Small intestine (tissue), 7 donors: ENCODE data around the gene APOL3. TPM values are rescaled to one million over a fixed set of nuclear protein-coding genes. Genes with fewer than 3 reads are reported as not detected.
A peak's percentile ranks its signal among the peaks of the same experiment; 100 is the strongest.
"Not testable (repeated sequence)": the region's sequence is repeated elsewhere in the genome, so short reads cannot be mapped to it uniquely, and the experiment has no call there.

ENCODE experiments used
- DNase-seq, 2 donors: peaks; one replicate each; pipeline versions ENCODE4 v3.0.0 to v3.0.0-alpha.2; 2013
- FAIRE-seq: peaks from 2 replicates; lab custom pipeline; 2012; peaks lifted over from hg19 to GRCh38; lab: Jason Lieb, UNC
- H3K27ac ChIP-seq, 3 donors: one replicate each; pipeline ENCODE4 v1.5.1; 2013; ENCODE audit warnings: low read length in 2 of 3, mild to moderate bottlenecking in 2 of 3, control low read depth in 1 of 3, inconsistent platforms in 1 of 3, low read depth in 1 of 3, moderate library complexity in 1 of 3
- H3K27me3 ChIP-seq, 3 donors: one replicate each; pipeline ENCODE4 v1.6.1; 2013; ENCODE audit warnings: low read length in 3 of 3, inconsistent platforms in 1 of 3; ENCODE audit not compliant: control insufficient read depth in 3 of 3, insufficient read depth in 3 of 3
- H3K36me3 ChIP-seq, 3 donors: one replicate each; pipeline ENCODE4 v1.6.1; 2013; ENCODE audit warnings: low read length in 3 of 3, inconsistent platforms in 1 of 3, low read depth in 1 of 3, mild to moderate bottlenecking in 1 of 3, moderate library complexity in 1 of 3; ENCODE audit not compliant: control insufficient read depth in 3 of 3, insufficient read depth in 2 of 3
- H3K4me1 ChIP-seq, 3 donors: one replicate each; pipeline ENCODE4 v1.6.1; 2013; ENCODE audit warnings: low read length in 2 of 3, inconsistent platforms in 1 of 3, low read depth in 1 of 3, mild to moderate bottlenecking in 1 of 3, moderate library complexity in 1 of 3; ENCODE audit not compliant: control insufficient read depth in 3 of 3, insufficient read depth in 2 of 3
- H3K4me3 ChIP-seq, 3 donors: one replicate each; pipeline ENCODE4 v1.5.1; 2013; ENCODE audit warnings: low read length in 3 of 3, control low read depth in 1 of 3, inconsistent platforms in 1 of 3, low read depth in 1 of 3, mild to moderate bottlenecking in 1 of 3, moderate library complexity in 1 of 3
- H3K9me3 ChIP-seq, 2 donors: one replicate each; pipeline ENCODE4 v1.6.1; 2013; ENCODE audit warnings: low read depth in 1 of 2, low read length in 1 of 2; ENCODE audit not compliant: control insufficient read depth in 2 of 2, insufficient read depth in 1 of 2
- WGBS, 3 donors: extraction: QIAGEN DNeasy Blood & Tissue Kit; methylation state at CpG; one replicate each; pipeline ENCODE4 v1.1.7; 2013; 5-methylcytosine and 5-hydroxymethylcytosine counted together
- polyA plus RNA-seq, 4 donors: library from polyadenylated mRNA; stranded (reverse) in 3 of 4; unstranded in 1 of 4; fragments of 200-250 nt in 3 of 4; fragments of 120-200 nt in 1 of 4; gene quantifications; one replicate each; pipeline versions ENCODE4 v1.2.1 to v1.2.3, GENCODE V29; 2013
- donor health status: healthy with polysubstance abuse.
- donor health status: control.
- donor health status: control.
- donor health status: Bipolar disorder and iron deficiency.
- donor health status: healthy.

The APOL3 gene
- polyA plus RNA-seq, 4 donors: 9.3 to 44.7 (median 18.0) TPM

DNA sequence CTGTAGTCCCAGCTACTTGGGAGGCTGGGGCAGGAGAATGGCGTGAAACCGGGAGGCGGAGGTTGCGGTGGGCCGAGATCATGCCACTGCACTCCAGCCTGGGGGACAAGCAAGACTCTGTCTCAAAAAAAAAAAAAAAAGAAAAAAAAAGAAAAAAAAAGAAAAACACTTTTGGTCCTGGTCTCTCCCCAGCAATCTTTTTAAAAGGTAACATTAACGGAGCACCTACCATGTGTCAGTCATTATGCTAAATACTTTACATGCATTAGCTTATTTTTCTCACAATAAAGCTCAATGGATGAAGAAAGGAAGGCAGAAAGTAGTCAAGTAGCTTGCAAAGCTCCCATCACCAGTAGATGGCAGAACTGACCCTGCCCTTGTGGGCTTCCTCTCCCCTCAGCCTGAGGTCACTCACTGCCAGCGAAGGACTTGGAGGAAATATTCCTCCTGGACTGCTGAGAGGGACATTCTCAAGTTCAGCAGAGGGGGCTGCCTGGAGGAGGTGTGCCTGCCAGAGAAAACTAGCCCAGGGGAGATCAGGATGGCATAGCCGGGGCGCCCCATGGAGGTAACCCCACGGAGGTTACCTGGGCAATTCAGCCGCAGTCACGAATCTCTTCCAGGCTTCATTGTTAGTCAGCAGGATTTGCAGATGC lies 15.5 kb downstream of the APOL3 start:
- no peaks in the 10 kb centered on the region for H3K9me3 ChIP-seq
- no peaks in the 10 kb centered on the region for H3K27me3 ChIP-seq
- H3K4me1 ChIP-seq: peaks cover 0 to 4% (median 2%) of the 10 kb centered on the region in 3 donors
- no peak overlapping the region for H3K27ac ChIP-seq
- no peak for FAIRE-seq
- H3K36me3 ChIP-seq: peaks cover 4 to 20% (median 11%) of the 10 kb centered on the region in 3 donors
- WGBS, 3 donors: 60 to 84% (median 76%) methylated on average over 12 of the region's 12 CpGs
- DNase-seq: peak; percentile 57
- H3K4me3 ChIP-seq: no peak overlapping the region

DNA sequence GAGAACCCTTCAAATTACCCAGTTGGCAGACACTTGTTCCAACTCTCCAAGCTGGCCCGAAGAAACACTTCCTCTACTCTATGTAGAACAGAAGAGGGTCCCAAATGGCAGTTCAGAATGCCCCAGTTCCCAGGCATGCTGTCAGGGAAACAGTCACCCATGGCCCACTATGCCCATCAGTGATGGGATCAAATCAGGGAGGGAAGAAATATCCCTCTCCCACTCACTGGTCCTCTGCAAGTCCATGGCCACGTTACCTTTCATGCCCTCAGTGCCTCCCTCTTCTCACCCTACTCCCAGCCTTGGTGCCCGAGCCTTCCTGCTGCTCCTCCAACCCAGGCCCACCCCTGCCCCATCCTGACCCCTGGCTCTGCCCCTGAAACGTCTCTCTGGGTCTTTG lies 16.6 kb downstream of the APOL3 start:
- Histone ChIP-seq H3K9me3 (no peaks in the 10 kb centered on the region), H3K27me3 (no peaks in the 10 kb centered on the region), H3K36me3 (peaks cover 4 to 18% (median 11%) of the 10 kb centered on the region in 3 donors), H3K4me1 (peaks cover 0 to 4% (median 0%) of the 10 kb centered on the region in 3 donors), H3K4me3 (no peak overlapping the region), H3K27ac (no peak overlapping the region)
- 80 to 91% (median 82%) methylated on average over 4 of the region's 4 CpGs for WGBS, 3 donors
- FAIRE-seq (no peak), DNase-seq (no peak)

DNA sequence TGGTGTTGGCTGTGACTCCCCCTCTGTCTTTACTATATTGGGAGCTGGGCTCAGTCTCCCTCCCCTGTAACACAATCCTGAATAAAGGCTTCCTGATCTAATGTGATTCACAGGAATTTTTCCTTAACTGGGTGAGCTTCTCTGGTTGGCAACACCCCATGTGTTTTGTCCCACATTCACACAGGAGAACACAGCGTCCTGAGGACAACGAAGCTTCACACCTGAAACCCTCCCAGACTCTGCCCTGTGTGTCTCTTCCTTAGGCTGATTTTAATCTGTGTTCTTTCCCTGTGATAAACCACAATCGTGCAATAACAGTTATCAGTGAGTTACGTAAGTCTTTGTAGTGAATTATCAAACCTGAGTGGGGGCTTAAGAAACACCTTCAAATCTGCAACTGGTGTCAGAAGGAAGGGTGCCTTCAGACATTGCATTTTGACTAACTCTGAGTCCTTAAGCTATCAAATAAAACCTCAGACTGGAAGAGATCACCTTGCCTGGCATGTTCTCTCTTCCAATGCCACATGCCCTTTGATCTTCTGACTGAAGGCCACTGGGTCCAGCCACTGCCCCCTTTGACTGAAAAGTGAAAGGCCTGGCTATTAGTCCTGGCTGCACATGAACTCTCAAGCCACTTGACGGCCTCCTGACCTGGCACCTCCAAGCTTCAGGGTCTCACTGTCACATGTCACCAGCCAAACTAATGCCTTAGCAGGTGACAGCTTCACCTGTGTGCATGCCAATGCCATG lies 17.3 kb downstream of the APOL3 start:
- peak overlapping the region in 2 of 3 donors; percentile 18 to 32 for H3K27ac ChIP-seq
- no peaks in the 10 kb centered on the region for H3K9me3 ChIP-seq
- no peak for FAIRE-seq
- DNase-seq: peak; percentile 23 to 79
- peaks cover 3 to 11% (median 10%) of the 10 kb centered on the region in 3 donors for H3K36me3 ChIP-seq
- no peak overlapping the region for H3K4me3 ChIP-seq
- H3K4me1 ChIP-seq: peaks cover 0 to 4% (median 0%) of the 10 kb centered on the region in 3 donors
- no peaks in the 10 kb centered on the region for H3K27me3 ChIP-seq
- 28 to 53% (median 31%) methylated on average over 5 of the region's 5 CpGs for WGBS, 3 donors

DNA sequence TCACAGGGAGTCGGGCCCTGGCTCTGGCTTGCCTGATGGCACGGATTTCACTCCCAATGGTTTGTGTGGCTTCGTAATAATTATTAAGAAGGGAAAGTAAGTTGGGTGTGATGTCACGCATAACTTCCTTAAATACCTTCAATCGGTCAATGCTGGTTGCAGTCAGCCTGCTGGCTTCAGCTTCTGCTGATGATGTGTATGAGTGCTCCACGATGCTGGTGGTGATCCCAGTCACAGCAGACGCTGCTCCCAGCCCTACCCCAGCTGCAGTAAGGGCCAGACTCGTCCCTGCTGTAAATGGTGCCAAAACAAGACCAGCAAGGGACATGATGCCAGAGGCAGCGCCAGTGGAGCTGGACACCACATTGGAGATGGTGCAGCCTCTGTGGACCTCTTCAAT lies 19.1 kb downstream of the APOL3 start:
- Histone ChIP-seq H3K4me3 (no peak overlapping the region), H3K4me1 (peaks cover 0 to 4% (median 0%) of the 10 kb centered on the region in 3 donors), H3K27ac (no peak overlapping the region), H3K9me3 (no peaks in the 10 kb centered on the region), H3K36me3 (peaks cover 0 to 8% (median 7%) of the 10 kb centered on the region in 3 donors), H3K27me3 (no peaks in the 10 kb centered on the region)
- 87 to 93% (median 87%) methylated on average over 9 of the region's 9 CpGs for WGBS, 3 donors
- FAIRE-seq (no peak), DNase-seq (no peak)

DNA sequence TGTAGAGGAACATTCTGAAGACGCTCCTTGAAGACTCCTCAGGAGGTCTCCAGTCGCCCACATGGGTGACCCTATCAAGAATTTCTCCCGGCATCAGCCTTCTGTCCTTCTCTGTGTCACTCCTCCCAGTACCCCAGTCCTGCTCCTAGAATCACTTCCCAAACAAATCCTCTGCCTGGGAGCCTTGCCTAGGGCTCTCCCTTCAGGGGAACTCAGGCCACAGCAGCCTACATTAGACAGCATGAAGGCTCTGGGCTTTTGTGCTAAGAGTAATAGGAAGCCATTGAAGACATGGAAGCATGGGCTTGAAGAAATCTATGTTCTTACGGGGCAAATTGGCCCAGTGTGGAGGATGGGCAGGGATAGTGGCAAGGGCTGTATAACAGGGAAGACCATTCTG lies 21.8 kb downstream of the APOL3 start:
- H3K9me3 ChIP-seq: not testable (repeated sequence)

DNA sequence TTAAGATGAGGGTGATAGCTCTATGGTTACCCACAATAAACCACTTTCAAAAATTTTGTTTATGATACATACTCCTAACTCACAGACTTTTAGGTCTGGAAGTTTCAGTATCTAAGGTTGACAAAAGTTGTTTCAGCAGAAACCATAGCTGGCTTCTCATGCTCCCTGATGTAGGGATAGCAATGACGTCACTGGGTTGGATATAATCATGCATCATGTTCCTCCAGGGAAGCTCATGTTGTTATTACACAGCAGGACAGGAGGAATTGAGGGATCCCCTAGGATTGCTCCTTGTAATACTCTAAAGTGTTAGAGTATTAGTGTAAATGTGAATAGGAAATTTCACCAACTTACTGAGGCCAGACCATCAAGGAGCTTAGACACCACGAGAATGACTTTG lies 23.6 kb downstream of the APOL3 start:
- Histone ChIP-seq H3K27me3 (no peaks in the 10 kb centered on the region), H3K36me3 (no peaks in the 10 kb centered on the region), H3K4me1 (peaks cover 0 to 12% (median 0%) of the 10 kb centered on the region in 3 donors), H3K27ac (peak overlapping the region in 1 of 3 donors; percentile 80), H3K9me3 (no peaks in the 10 kb centered on the region), H3K4me3 (no peak overlapping the region)
- DNase-seq: no peak
- no peak for FAIRE-seq
- 82 to 88% (median 83%) methylated on average over 2 of the region's 2 CpGs for WGBS, 3 donors

More for the DNA sequence above, 21.8 kb downstream of the APOL3 start:
- H3K4me1 ChIP-seq: peaks cover 0 to 10% (median 0%) of the 10 kb centered on the region in 3 donors
- not testable (repeated sequence) for H3K4me3 ChIP-seq, FAIRE-seq, H3K27me3 ChIP-seq, H3K36me3 ChIP-seq, H3K27ac ChIP-seq, DNase-seq
- WGBS, 3 donors: 83 to 87% (median 83%) methylated on average over 1 of the region's 4 CpGs

DNA sequence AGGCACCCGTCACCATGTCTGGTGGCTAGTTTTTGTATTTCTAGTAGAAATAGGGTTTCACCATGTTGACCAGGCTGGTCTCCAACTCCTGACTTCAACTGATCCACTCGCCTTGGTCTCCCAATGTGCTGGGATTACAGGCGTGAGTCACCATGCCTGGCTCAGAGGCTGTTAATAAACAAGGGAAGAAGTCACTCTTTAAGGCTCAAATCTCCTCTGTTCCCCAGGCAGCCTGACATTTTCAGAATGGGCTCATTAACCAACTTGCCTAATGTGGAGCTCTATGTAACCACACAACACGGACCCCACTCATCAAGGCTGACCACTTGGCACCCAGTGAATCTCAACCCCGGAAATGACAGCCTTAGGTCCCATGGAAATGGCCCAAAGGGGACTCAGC lies 24.1 kb downstream of the APOL3 start:
- WGBS, 3 donors: 72 to 81% (median 73%) methylated on average over 5 of the region's 5 CpGs
- no peaks in the 10 kb centered on the region for H3K9me3 ChIP-seq
- no peaks in the 10 kb centered on the region for H3K36me3 ChIP-seq
- H3K27me3 ChIP-seq: no peaks in the 10 kb centered on the region
- peak overlapping the region in 1 of 3 donors; percentile 80 for H3K27ac ChIP-seq
- H3K4me3 ChIP-seq: no peak overlapping the region
- DNase-seq (no peak), FAIRE-seq (no peak)
- peaks cover 0 to 12% (median 0%) of the 10 kb centered on the region in 3 donors for H3K4me1 ChIP-seq

DNA sequence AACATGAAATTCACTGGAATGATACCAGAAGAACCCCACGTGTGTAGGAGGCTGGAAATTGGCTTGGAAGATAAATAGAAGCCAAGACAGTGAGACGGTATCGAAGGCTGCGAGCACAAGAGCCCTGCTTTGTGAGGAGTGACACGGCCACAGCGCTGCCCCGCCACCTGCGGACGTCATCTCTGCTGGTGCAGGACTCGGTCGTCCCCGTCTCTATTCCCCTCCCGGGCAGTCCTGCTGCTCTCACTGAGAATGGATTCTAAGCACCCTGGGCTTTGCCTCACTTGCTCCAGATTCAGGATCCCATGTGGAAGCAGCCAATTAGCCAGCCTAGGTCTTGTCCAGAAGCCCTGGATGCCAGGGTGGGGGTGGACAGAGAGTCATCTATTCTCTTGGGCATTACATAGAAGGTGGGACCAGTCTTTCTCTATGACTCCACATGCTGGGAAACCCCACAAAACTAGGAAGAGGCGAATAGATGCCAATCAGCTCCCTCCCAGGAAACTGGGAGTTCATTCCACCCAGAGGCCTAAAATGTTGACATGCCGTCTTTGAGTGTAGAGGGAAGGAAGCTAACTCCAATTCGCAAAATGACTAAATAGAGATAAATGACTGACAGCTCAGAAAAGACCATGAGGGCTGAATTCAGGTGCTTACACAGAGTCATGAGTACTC lies 25.1 kb downstream of the APOL3 start:
- no peaks in the 10 kb centered on the region for H3K27me3 ChIP-seq
- no peak overlapping the region for H3K4me3 ChIP-seq
- whole genome bisulfite sequencing, 3 donors: 85 to 88% (median 87%) methylated on average over 16 of the region's 16 CpGs
- H3K4me1 ChIP-seq: peaks cover 0 to 12% (median 0%) of the 10 kb centered on the region in 3 donors
- H3K36me3 ChIP-seq: no peaks in the 10 kb centered on the region
- DNase-seq: no peak
- FAIRE-seq: no peak
- H3K27ac ChIP-seq: no peak overlapping the region
- H3K9me3 ChIP-seq: no peaks in the 10 kb centered on the region
